RKO (cell line): Measurements from ENCODE around the gene OR2W3.

Source experiments
- DNase-seq: peaks from one replicate; pipeline ENCODE4 v3.0.0-alpha.2; 2016; ENCODE audit warnings: low spot score

OR2W3 gene

DNA sequence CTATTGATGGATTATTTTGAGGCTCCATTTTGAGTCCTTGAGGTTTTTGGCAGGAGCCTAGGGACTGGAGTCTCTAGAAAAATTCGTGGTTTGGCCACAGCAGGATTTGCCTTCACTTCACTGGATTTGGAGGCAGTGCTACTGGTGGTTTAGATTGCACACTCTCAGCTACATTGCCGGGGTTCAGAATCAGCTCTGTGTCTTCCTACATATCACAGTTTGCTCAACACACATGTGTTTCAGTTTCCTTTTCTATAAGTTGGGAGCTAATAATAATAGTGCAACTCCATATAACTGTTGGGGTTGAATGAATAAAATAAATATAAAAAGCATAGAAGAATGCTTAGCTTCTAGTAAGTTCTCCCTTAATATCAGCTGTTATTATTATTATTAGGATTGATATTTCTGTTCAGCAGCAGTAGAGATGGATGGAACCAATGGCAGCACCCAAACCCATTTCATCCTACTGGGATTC, at the start of gene OR2W3:
TSS of gene OR2W3 (plus strand) at position 425 of the 475 bp plus-strand sequence. CDS start at position 425, 0 bp downstream.
- DNase-seq, result no peak

DNA sequence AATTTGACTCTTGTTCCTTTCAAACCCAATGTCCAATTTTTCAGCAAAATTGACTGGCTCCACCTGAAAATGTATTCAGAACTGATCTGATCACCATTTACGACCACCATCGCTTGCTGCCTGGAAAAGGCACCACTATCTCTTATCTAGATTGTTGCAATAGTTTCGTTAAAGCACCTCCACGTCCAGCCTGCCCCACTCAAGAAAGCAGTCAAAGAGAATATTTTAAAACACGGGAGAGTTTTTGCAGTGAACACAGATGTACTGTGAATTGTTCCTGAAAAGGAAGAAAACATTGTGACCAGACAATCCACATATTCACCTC, 49.7 kb upstream of the OR2W3 start:
- DNase-seq, result no peak

DNA sequence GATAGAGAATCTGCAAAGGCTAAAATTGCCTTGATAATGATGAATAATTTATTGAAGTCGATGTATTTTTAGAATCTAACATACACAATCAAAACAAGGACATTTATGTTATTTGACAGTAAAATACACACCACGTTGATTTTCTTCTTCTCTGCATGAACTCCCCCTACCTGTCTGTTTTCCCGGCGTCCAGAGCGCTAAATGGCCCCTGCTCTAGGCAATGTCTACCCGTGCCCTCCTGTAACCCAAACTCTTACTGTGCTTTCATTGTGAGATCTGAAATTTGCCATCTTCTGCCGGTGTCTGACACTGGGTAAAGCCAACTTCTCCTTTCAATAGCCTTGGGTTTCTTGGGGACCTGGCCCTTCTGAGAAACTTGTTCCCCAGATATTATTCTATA, 47.0 kb upstream of the OR2W3 start:
- no peak for DNase-seq

DNA sequence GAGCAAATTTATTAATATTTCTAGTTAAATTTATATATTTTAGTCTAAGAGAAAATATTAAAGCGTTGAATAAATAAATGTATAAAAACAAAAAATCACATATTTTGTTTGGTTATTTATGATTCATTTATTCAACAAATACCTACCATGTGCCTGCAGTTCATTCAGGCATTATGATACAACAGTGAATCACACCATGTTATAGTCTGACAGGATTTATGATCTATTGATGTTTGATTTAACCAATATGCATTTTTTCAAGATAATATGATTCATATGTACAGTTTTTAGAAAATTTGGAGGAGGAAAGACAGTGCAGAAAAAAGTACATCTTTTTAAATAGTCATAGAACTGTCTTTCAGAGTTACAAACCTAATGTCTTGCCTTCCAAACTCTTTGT, 45.8 kb upstream of the OR2W3 start:
- no peak for DNase-seq

DNA sequence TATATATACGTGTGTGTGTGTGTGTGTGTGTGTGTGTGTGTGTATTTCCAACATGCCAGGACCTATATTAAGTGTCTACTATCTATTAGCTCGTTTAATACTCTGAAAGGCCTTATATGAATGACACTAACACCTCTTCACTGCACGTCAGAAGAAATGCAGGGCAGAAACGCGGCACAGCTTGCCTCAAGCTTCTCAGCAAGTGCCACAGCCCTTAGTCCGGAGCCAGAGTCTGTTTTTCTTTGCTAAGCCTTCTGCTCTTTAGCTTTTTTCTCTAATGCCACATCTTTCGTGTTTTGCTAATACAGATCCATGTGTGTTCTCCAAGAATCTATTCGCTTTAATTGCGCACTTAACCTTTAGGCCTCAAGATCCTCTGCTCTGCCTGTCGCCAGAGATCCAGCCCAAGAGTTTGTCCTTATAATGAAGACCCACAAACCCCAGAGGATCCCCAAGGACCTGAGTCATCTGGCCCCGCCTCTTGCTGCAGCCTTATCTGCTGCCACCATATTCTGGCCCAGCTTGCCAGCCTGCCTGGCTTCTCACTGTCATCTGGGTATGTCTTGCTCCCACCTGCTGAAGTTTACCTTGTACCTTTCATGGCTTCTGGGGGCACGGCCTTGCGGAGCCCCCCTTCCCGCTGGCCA, 40.4 kb upstream of the OR2W3 start:
- no peak for DNase-seq

DNA sequence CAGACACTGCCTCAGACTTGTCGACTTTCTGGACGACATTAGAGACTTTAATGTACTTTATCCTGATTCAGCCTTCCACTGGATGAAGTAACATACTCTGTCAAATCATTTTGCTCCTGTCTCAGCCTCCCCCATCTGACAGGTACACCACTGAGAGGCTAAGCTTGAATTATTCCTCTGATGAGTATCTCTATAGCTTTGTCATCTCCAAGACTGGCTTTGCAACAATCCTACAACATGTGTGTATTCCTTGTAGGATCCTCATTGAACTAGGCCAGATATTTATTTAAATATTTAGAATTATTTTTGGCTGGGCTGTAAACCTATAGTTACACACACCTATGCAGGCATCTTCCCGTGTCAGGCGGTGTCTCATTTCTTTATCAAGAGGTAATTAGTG, 39.5 kb upstream of the OR2W3 start:
- no peak for DNase-seq

DNA sequence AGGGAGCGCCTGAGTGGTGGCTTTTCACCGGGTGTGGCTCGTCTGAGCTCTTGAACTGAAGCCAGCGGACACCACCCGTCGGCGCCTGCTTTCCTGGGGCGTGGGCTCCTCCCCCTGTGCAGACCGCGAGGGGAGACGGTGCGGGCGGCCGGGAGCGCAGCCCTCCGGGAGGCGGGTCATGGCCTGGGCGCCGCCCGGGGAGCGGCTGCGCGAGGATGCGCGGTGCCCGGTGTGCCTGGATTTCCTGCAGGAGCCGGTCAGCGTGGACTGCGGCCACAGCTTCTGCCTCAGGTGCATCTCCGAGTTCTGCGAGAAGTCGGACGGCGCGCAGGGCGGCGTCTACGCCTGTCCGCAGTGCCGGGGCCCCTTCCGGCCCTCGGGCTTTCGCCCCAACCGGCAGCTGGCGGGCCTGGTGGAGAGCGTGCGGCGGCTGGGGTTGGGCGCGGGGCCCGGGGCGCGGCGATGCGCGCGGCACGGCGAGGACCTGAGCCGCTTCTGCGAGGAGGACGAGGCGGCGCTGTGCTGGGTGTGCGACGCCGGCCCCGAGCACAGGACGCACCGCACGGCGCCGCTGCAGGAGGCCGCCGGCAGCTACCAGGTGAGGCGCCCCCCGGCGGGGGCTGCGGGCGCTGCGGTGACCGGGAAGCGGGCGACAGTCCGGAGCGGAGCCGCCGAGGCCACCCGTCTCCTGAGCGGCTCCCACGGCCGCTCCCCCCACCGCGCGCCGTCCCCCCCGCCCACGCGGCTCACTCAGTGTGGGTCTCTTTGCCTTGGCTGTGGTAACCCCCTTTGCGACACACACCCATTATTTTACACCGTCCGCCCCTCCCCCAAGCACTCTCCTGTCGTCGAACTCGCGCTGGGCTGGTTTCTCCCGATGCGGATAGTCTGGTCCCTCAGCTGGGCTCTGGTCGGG, 38.1 kb upstream of the OR2W3 start, which contains the start of gene TRIM58:
TSS of gene TRIM58 (plus strand) at position 119 of the 916 bp plus-strand sequence. CDS start at position 179, 60 bp downstream.
- no peak for DNase-seq

DNA sequence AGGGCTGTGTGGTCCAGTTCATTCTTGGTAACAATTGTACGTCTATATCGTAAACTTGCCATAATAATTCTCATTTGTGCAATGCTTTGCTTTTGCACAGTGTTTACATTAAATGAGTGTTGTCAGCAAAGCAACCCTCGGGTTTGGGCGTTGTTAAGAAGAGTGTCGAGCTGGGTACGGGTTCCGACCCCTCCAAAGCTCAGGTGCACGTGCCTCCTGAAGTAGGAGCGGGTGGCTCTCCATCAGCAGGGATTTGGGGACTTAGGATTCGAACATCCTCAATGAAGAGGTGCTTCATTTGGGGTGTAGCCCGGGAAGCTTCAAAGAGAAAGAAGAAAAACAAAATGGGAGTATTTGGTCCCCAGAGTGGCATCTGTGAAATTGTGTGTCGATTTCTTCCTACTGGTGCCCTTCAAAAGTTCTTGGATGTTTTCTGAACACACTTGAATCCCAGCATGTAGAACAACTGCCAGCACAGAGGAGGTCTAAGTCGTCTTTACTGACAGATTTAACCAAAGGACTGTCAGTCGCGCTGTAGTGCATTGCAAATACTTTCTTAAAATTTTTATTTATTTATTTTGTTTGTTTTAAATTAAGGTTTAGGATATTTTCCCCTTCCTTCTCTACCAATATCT, 37.3 kb upstream of the OR2W3 start:
- DNase-seq, result no peak

DNA sequence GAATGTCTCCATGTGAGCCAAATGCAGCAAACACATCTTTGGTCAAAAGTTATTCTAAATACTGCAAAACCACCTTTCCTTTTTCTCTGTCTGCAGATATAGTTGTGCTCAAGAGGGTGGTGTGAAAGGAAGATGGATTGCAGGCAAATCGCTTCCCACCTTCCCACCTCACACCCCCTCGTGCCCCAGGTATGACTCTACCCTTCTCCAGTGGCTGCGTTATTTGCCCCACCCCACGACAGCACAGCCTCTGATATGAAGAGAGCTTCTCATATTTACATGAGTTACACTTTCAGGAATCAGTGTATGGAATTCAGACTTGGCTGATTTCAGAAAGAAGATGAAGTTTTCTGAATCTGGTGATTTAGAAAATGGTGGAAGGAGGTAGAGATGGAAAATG, 32.6 kb upstream of the OR2W3 start:
- no peak for DNase-seq

DNA sequence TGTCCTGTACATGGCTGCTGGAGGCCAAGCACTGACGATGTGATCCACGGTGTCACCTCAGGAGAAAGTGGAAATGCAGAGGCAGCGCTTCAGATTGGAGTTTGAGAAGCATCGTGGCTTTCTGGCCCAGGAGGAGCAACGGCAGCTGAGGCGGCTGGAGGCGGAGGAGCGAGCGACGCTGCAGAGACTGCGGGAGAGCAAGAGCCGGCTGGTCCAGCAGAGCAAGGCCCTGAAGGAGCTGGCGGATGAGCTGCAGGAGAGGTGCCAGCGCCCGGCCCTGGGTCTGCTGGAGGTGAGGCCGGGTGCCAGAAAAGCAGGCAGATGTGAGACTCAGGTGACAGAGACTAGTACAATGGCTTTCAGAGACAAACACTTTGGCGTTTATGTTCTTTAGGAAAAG, 30.7 kb upstream of the OR2W3 start:
- DNase-seq, result no peak

DNA sequence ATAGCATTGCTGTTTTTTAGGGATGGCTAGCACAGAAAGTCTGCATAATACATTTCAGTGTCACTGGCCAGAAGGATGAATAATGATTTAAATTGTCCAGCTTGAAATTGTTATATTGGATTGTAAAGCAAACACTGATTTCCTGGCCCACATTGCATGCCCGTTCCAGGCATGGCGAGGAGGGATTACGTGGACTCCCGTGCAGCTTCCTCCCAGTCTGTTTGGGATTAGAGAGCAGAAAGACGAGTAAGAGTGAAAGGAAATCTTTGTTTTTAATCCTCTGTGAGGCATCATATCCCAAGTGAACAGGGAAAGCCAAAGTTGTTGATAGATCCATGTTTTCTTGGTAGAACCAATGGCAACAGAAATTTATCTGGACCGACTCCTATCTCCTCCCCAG, 30.0 kb upstream of the OR2W3 start:
- no peak for DNase-seq

DNA sequence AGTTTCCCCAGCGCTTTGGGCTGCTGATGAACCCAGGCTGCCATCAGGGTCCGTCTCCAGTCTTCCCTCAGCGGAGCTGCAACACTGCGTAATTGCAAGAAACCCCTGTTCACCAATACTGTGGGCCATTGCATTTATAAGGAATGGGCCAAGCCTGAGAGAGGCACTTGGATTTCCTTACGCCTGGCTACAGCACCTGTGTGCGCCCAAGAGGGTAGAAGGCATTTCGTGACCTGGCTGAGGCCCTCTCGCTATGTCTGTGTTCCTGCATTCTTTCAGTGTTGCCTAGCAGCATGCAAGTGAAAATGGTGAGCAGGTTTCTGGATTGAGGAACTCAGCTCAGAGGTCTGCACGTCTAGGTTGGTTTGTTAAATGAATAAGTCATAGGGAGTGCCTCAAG, 12.0 kb upstream of the OR2W3 start:
- DNase-seq, result no peak

DNA sequence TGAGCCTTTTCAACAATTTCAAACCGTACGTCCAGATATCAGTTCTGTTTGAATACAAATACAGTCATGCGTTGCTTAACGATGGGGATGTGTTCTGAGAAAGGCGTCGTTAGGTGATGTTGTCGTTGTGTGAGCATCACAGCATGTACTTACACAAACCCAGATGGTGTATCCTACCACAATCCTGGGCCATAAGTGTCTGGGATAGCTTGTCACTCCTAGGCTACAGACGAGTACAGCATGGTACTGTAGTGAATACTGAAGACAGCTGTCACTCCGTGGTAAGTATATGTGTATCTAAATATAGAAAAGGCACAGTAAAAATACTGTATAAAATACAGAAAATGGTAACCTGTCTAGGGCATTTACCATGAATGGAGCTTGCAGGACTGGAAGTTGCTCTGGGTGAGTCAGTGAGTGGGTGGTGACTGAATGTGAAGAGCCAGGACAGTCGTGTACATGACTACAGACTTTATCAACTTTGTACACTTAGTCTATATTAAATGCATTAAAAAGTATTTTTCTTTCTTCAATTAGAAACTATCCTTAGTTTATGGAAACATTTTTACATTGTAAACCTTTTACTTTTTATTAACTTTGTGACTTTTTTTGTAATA, 10.5 kb upstream of the OR2W3 start:
- no peak for DNase-seq

DNA sequence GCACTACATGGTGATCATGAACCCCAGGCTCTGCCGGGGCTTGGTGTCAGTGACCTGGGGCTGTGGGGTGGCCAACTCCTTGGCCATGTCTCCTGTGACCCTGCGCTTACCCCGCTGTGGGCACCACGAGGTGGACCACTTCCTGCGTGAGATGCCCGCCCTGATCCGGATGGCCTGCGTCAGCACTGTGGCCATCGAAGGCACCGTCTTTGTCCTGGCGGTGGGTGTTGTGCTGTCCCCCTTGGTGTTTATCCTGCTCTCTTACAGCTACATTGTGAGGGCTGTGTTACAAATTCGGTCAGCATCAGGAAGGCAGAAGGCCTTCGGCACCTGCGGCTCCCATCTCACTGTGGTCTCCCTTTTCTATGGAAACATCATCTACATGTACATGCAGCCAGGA, 589 bp downstream of the OR2W3 start:
- no peak for DNase-seq

DNA sequence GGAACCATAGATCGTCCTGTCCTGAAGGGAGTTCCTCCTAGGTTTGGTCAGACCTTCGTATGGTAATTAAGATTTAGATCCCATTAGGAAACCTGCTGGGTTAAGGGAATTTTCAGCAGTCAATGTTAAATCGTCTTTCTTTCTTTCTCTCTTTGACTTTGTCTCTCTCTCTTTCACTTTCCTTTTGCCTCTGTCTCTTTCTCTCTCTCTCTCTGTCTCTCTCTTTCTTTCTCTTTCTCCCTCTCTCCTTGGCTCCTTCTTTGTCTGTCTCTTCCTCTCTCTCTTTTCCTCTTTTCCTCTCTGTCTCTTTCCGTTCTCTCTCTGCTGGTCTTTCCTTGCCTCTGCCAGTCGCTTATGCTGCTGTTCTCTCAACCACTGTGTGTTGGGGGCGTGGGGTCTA, 8.7 kb downstream of the OR2W3 start:
- DNase-seq, result no peak

DNA sequence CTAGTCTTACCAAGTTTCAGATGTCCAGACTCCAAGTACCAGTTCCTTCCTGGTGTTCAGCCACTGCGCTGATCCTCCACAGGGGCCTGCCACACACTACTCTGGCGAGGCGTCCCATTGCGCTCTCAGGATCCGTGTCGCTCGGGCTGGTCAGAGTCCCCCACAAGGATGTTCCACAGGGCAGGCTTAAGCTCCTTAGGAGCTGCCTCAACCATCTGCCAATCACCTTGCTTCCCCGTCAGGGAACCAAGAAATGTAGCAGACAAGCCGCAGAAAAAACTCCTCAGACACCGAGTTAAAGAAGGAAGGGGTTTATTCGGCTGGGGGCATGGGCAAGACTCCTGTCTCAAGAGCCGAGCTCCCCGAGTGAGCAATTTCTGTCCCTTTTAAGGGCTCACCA, 9.8 kb downstream of the OR2W3 start:
- DNase-seq, result no peak

DNA sequence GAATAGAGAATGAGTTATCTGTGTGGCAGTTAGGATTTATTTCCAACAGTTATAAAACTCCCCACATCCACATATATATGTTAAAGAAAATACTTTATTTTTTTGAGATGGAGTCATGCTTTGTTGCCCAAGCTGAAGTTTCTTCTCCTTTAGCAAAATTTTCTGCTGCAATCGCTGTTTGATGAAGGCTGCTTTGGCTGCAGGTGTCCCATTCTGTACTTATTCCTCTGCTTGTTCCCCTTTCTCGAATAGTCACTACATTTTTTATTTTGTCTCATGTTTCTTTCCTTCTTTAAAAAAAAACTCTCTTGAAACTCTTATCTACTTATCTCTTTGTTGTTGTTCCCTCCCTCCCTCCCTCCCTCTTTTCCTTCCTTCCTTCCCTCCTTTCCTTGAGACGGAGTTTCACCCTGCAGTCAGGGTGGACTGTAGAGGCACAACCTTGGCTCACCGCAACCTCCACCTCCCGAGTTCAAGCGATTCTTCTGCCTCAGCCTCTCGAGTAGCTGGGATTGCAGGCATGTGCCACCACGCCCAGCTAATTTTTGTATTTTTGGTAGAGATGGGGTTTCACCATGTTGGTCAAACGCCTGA, 10.6 kb downstream of the OR2W3 start:
- no peak for DNase-seq

DNA sequence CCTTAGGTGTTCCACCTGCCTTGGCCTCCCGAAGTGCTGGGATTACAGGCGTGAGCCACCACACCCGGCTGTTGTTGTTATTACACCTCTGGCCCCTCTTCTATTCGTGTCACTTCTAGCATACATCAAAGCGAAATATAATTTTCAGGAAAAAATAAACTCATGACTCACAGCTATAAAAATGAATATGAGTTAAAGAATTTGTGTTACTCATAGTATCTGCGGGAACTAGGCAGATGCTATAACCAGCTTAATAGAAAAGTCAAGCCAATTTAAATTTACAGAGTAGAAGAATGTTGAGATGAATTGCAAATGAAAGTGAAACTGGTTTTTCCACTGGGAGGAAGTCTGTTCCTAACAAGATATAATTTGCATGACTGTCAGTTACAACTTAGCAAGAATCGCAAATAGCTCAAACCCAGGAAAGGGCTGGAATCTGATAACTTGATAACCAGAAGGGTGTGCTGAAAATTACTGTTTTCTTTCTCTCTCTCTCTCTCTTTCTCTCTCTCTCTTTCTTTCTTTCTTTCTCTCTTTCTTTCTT, 11.2 kb downstream of the OR2W3 start:
- DNase-seq, result peak; percentile 87

DNA sequence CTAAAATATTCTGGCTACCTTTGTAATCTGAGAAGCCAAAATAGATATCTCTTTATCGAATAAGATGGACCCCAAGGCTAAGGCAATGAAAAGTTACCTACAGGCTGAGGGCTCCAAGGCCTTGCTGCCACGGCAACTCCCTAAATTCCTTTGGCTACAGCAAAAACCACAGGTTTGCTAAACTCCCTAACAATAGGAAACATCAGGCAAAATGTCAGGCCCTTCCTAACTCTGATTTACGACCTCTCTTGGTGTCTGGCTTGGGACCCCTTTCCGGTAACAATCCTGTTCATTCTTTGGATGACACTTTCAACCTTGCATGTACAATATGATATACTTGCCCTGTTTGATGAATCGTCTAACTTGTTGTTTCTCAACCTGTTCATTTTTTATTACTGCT, 13.4 kb downstream of the OR2W3 start:
- DNase-seq, result no peak

DNA sequence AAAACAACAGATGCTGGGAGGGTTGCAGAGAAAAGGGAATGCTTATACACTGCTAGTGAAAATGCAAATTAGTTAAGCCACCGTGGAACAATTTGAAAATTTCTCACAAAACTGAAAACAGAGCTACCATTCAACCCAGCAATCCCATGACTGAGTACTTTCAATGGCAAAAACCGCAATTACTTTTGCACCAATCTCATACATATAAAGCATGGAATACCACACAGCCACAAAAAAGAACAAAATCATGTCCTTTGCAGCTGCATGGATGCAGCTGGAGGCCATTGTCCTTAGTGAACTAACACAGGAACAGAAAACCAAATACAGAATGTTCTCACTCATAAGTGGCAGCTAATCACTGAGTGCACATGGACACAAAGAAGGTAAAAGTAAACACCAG, 18.4 kb downstream of the OR2W3 start:
- DNase-seq, result no peak

DNA sequence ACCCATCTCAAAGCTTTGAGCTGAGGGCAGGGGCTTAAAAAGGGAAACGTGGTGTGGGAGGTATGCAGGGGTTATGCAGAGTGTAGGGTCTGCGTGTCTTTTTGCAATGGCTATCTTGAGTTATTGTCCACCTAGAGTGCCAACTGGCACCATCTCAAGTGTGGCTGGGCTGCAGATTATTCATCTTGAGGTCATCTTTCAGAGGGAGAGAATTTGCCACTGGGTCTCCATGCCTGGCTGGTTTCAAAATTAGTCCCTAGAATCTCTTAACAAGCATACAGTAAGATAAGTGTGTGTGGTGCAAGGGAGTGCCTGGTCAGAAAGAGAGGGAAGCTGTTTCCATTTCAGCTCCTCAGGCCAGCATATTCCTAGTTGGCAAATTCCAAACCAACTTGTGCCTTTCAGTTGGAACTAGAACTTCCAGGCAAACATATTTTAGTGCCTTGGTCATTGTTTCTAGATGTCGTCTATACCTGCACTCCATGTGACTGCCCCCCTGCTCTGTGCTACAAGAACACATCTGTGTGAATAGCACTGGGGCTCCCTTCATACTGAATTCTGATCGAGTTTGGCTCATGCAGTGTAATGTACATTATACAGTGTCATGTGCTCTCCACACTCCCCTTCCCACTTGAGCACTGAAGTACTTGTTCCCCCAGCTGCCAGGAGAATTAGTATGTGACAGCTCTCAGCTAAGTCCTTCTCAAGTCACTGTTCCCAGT, 19.7 kb downstream of the OR2W3 start:
- DNase-seq, result no peak
